GM23338 (cell line): ENCODE data around the gene WDR11. TPM values are rescaled to one million over a fixed set of nuclear protein-coding genes. Genes with fewer than 3 reads are reported as not detected.

Experiments used
- ATAC-seq: fragments of 200-7000 bp; cut with Tn5 transposase; 3 replicates; pipeline ENCODE4 v1.9.1; 2020
- DNase-seq: peaks from one replicate; pipeline ENCODE4 v3.0.0-alpha.2; 2015; ENCODE audit warnings: low spot score
- H2AFZ ChIP-seq: fragments of 200-600 bp; sonication (generic); 2 replicates; pipeline ENCODE4 v1.8.0; 2016; ENCODE audit warnings: antibody characterized with exemption, mild to moderate bottlenecking, moderate library complexity
- H3F3A ChIP-seq: fragments of 200-600 bp; sonication (generic); replicated peaks from 2 replicates; pipeline ENCODE4 v1.8.0; 2017; ENCODE audit warnings: antibody characterized with exemption, mixed run types, low read depth
- H3K27ac ChIP-seq: fragments of 200-600 bp; sonication (generic); 2 replicates; pipeline ENCODE4 v1.6.1; 2016; ENCODE audit warnings: low read depth
- H3K27me3 ChIP-seq: fragments of 200-600 bp; sonication (generic); 2 replicates; pipeline ENCODE4 v1.8.0; 2016; ENCODE audit warnings: mild to moderate bottlenecking, mixed run types, moderate library complexity; ENCODE audit not compliant: insufficient read depth
- H3K36me3 ChIP-seq: fragments of 200-600 bp; sonication (generic); 2 replicates; pipeline ENCODE4 v1.8.0; 2016; ENCODE audit warnings: mild to moderate bottlenecking; ENCODE audit not compliant: insufficient read depth
- H3K4me1 ChIP-seq: fragments of 200-600 bp; sonication (generic); 2 replicates; pipeline ENCODE4 v1.8.0; 2016; ENCODE audit warnings: mild to moderate bottlenecking, moderate library complexity; ENCODE audit not compliant: insufficient read depth
- H3K4me2 ChIP-seq: fragments of 200-600 bp; sonication (generic); 2 replicates; pipeline ENCODE4 v1.7.1; 2017; ENCODE audit warnings: mixed run types
- H3K4me3 ChIP-seq: fragments of 200-600 bp; sonication (generic); 2 replicates; pipeline ENCODE4 v1.6.1; 2016; ENCODE audit warnings: mixed run types
- H3K79me2 ChIP-seq: fragments of 200-600 bp; sonication (generic); replicated peaks from 2 replicates; pipeline ENCODE4 v1.8.0; 2017; ENCODE audit warnings: mild to moderate bottlenecking; ENCODE audit not compliant: insufficient read depth
- H3K9me2 ChIP-seq: fragments of 200-600 bp; sonication (generic); 2 replicates; pipeline ENCODE4 v1.8.0; 2017; ENCODE audit not compliant: insufficient read depth
- H4K20me1 ChIP-seq: fragments of 200-600 bp; sonication (generic); replicated peaks from 2 replicates; pipeline ENCODE4 v1.8.0; 2017; ENCODE audit warnings: mild to moderate bottlenecking; ENCODE audit not compliant: insufficient read depth
- H3K27ac Mint-ChIP-seq: 2 replicates; pipeline ENCODE4 v1.8.0; 2020; ENCODE audit warnings: inconsistent platforms, mild to moderate bottlenecking, moderate library complexity, mixed read lengths
- H3K27me3 Mint-ChIP-seq: 3 replicates; pipeline ENCODE4 v1.8.0; 2022; ENCODE audit warnings: low read depth, mild to moderate bottlenecking, moderate library complexity, mixed read lengths, inconsistent platforms; ENCODE audit not compliant: insufficient read depth, poor library complexity
- H3K36me3 Mint-ChIP-seq: 3 replicates; pipeline ENCODE4 v1.8.0; 2021; ENCODE audit warnings: low read depth, mild to moderate bottlenecking, inconsistent platforms, moderate library complexity, mixed read lengths
- H3K4me1 Mint-ChIP-seq: 3 replicates; pipeline ENCODE4 v1.8.0; 2020; ENCODE audit warnings: mild to moderate bottlenecking, inconsistent platforms, mixed read lengths
- H3K4me3 Mint-ChIP-seq: 3 replicates; pipeline ENCODE4 v1.8.0; 2021; ENCODE audit warnings: moderate library complexity, mild to moderate bottlenecking, inconsistent platforms, mixed read lengths
- H3K9me3 Mint-ChIP-seq: 3 replicates; pipeline ENCODE4 v1.8.0; 2020; ENCODE audit warnings: moderate library complexity, mild to moderate bottlenecking, inconsistent platforms, mixed read lengths
- CREB1 ChIP-seq: fragments of 250-450 bp; sonication (Bioruptor Pico); IDR thresholded peaks from 2 replicates; pipeline ENCODE4 v1.5.0; 2020; ENCODE audit warnings: low read depth, mild to moderate bottlenecking, moderate library complexity
- CTCF ChIP-seq, 2 experiments: fragments of 200-600 bp in 1 of 2; sonication (generic) in 1 of 2; conservative IDR thresholded peaks; 2 replicates each; pipeline versions ENCODE4 v1.5.1 to v1.6.1; 2016 to 2017; ENCODE audit warnings: antibody characterized with exemption in 2 of 2, low read depth in 2 of 2, mild to moderate bottlenecking in 2 of 2, moderate library complexity in 1 of 2
- NANOG ChIP-seq: IDR thresholded peaks from 2 replicates; pipeline ENCODE4 v1.6.1; 2016; ENCODE audit warnings: antibody characterized with exemption, borderline replicate concordance
- polyA plus RNA-seq: library from polyadenylated mRNA; unstranded; fragments of >200 nt; fragmentation: Nextera tagmentation; extraction: Ambion mirVana; gene quantifications from 2 replicates; pipeline ENCODE4 v1.2.1, GENCODE V29; 2016
- total RNA-seq: library from RNA; depleted of rRNA; stranded (reverse); fragments of >200 nt; shearing (Covaris generic); gene quantifications from 2 replicates; pipeline ENCODE4 v1.2.3, GENCODE V29; 2014

WDR11 gene
- total and polyA plus RNA-seq, 2 experiments from 2014 or later = 19.7 to 74.4 TPM

GRCh38 chr10:120951288-120951687 is 100.1 kb downstream of the WDR11 start:
- Mint-ChIP-seq H3K4me3 (no peak overlapping the region), H3K9me3 (peaks cover 13% of the 10 kb centered on the region; the same call in 2 of the 3 replicates), H3K36me3 (peaks cover 9% of the 10 kb centered on the region), H3K4me1 (peaks cover 22% of the 10 kb centered on the region), H3K27ac (no peak overlapping the region), H3K27me3 (peaks cover 19% of the 10 kb centered on the region)
- Histone ChIP-seq H3K27ac (no peak overlapping the region), H3K79me2 (no peaks in the 10 kb centered on the region), H3K4me3 (no peak overlapping the region), H3K9me2 (no peaks in the 10 kb centered on the region), H3K36me3 (no peaks in the 10 kb centered on the region), H3F3A (no peaks in the 10 kb centered on the region), H3K27me3 (peaks cover 15% of the 10 kb centered on the region), H2AFZ (no peak overlapping the region), H3K4me1 (peaks cover 26% of the 10 kb centered on the region), H3K4me2 (peak overlapping the region; percentile 98; the same call in 1 of the 2 replicates), H4K20me1 (no peaks in the 10 kb centered on the region)
- DNase-seq (peak; percentile 14), ATAC-seq (no peak)
- TF ChIP-seq CREB1 (no peak), NANOG (no peak)

DNA sequence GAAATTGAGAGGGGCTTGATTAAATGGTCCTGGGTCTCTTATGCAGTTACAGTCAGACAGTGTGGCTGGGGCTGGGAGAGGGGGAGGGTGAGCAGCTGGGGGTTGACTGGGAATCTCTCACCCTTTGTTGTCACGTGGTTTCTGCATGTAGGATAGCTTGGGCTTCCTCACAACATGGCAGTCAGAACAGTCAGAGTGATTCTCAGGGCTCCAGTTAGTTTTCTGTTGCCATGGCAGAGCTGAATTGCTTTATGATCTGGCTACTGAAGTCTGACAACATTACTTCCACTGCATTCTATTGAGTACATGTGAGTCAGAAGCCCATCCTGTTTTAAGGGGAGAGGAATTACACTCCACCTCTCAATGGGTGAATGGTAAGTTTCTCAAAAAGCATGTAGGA is 102.7 kb downstream of the WDR11 start:
- no peak for ATAC-seq
- no peak overlapping the region for H3K4me3 Mint-ChIP-seq

More for the DNA sequence above, 102.7 kb downstream of the WDR11 start:
- peak; percentile 16 for DNase-seq
- no peak overlapping the region for H3K4me2 ChIP-seq
- H3K9me3 Mint-ChIP-seq = peaks cover 9% of the 10 kb centered on the region; the same call in 1 of the 3 replicates
- TF ChIP-seq CTCF (conservative IDR thresholded peaks at IDR 0.05; ENCODE audit: low read depth in 2 of 2) (no peak), CREB1 (no peak)
- no peaks in the 10 kb centered on the region for H3K9me2 ChIP-seq
- peaks cover 15% of the 10 kb centered on the region for H3K27me3 ChIP-seq
- peaks cover 19% of the 10 kb centered on the region for H3K27me3 Mint-ChIP-seq
- H3F3A ChIP-seq = no peaks in the 10 kb centered on the region
- H3K27ac Mint-ChIP-seq = no peak overlapping the region
- H3K36me3 ChIP-seq = no peaks in the 10 kb centered on the region
- no peak overlapping the region for H2AFZ ChIP-seq
- H4K20me1 ChIP-seq = no peaks in the 10 kb centered on the region
- no peaks in the 10 kb centered on the region for H3K79me2 ChIP-seq
- no peak overlapping the region for H3K27ac ChIP-seq
- H3K4me1 ChIP-seq = peaks cover 26% of the 10 kb centered on the region
- H3K4me1 Mint-ChIP-seq = peaks cover 22% of the 10 kb centered on the region
- H3K36me3 Mint-ChIP-seq = peaks cover 5% of the 10 kb centered on the region; the same call in 1 of the 3 replicates
- H3K4me3 ChIP-seq = no peak overlapping the region
